HG03575 (cell line): ENCODE measurements around the gene RNF144B.
"Not testable (repeated sequence)": the region's sequence is repeated elsewhere in the genome, so short reads cannot be mapped to it uniquely, and the experiment has no call there.

Experiments used
- ATAC-seq: cut with Tn5 transposase; IDR thresholded peaks from one replicate; pipeline ENCODE4 v1.9.1; 2021; ENCODE audit not compliant: unreplicated experiment, insufficient number of reproducible peaks, low FRiP score; ENCODE audit errors: extremely low read depth

The RNF144B gene

GRCh38 chr6:18368277-18369105 is 18.7 kb upstream of the RNF144B start:
- ATAC-seq = no peak

GRCh38 chr6:18371010-18371409 is 16.1 kb upstream of the RNF144B start:
- no peak for ATAC-seq

DNA sequence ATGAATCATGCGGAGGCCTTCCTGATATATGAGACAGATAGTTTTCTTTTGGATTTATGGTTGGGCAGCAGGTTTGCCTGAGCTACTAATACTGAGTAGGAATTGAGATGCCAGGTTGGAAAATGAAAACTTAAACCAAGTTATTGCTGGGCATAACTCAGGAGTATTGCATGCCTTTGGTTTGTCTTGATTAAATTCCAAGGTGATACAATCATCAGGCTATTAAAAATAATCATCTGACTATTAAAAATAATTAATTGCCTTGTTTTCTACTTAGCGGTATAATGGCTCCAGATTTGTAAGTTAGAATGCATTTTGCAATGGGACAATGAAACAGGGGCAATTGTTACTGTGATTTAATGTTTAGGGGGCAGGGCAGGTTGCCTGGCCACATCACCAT is 15.5 kb upstream of the RNF144B start:
- ATAC-seq = no peak

GRCh38 chr6:18380158-18380836 is 6.9 kb upstream of the RNF144B start:
- no peak for ATAC-seq

DNA sequence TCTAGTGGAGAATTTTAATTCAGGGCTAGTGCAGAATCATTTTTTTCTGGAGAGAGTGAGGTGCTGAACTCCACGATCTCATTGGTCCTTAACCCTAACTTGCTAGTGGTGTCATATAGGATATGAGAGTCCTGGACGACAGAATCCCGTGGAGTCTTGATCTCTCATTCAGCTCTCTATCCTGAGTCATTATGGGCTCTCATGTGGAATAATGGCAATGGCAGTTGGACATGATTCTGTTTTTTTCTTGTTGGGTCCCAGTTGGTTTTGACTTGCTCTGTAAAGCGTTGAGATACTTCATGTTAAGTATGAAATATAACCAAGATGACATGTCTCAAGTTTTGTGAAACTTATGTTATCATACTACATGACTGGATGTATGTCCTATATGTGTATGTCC is 6.3 kb upstream of the RNF144B start:
- no peak for ATAC-seq

DNA sequence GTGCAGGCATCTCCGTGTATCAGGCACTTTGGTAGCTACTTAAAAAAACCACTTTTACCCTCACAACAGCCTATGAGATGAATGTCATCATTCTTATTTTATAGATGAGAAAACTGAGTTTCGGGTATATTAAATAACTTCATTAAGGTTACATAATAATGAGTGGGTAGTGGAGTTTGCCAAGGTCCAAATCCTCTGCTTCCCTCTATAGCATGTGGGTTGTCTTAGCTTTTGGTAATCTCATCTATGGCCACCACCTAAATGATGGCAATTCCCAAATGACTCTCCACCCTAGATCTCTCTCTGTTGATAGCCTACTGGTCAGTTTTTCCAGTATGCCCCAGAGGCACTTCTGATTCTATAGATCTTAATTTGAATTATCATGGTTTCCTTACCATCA is 3.7 kb upstream of the RNF144B start:
- no peak for ATAC-seq

GRCh38 chr6:18384621-18385020 is 2.5 kb upstream of the RNF144B start:
- ATAC-seq = no peak

DNA sequence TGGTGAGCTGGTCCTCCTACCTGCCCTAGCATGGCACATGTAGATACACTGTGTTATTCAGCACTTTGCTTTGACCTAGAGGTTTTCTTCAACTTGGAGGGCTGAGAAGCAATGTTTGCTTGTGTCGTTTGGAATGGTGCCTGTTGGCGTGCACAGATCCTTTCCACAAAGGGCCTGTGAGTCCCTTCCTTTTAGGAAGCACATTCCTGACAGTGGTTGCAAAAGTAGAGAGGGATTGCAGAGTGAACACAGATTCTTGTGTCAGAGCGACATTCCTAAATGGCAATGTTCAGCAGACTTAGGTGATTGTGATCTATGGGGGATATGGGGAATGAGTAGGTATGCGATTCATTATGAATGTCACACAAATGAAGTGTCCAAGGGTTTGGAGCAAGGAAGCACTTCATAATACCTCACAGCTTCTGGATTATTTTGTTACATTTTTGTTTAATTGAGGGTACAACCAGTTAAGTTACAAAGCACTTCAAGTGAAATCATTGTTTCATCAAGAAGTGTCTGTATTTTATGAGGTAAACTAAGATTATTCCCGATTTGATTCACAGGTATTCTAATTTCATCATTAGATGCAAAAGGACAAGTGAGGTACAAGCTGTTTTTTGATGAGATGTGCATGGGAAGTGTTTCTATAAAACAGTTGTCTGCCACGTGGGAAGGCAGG is 713 bp upstream of the RNF144B start:
- no peak for ATAC-seq

DNA sequence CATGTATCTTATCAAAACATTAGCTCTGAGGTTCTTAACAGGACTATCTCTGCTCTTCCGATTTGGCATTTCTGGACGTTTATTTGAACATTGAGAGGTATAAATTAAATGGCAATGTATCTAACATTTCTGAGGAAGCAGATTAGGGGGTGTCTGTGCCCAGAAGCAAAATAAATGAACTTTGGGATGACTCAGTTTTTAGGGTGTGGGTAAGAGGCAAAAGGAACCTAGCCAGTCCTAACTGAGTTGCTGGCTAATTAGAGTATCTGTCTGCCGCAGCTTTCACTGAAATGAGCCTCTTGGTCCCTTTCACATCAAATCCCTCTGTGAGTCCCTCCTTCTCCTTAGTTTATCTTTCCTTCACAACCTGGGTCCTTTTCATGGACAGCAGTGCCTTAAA is 1.1 kb downstream of the RNF144B start:
- no peak for ATAC-seq

DNA sequence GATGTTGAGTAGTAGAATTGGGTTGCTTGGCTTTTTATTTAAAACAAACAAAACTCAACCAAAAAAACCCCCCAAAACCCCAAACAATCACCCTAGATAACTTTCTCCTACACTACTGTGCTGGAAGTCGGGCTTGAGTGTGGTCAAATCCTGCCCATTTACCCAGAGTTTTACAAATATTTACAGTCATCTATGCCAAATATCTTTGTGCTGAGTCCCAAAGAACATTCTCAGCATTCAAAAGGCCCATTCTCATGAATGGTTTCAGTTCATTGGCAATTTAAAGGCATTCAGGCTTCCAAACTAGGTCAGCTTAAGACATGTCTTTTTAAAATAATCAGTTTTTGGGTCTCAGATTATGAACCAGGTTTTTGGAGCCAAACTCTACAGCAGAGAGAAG is 1.8 kb downstream of the RNF144B start:
- no peak for ATAC-seq

GRCh38 chr6:18389479-18389878 is 2.3 kb downstream of the RNF144B start:
- ATAC-seq = no peak

GRCh38 chr6:18390476-18390875 is 3.3 kb downstream of the RNF144B start:
- no peak for ATAC-seq

- ATAC-seq = no peak
Observed at GRCh38 chr6:18391023-18391422, 3.9 kb downstream of the RNF144B start.

GRCh38 chr6:18392346-18392877 is 5.3 kb downstream of the RNF144B start:
- no peak for ATAC-seq

DNA sequence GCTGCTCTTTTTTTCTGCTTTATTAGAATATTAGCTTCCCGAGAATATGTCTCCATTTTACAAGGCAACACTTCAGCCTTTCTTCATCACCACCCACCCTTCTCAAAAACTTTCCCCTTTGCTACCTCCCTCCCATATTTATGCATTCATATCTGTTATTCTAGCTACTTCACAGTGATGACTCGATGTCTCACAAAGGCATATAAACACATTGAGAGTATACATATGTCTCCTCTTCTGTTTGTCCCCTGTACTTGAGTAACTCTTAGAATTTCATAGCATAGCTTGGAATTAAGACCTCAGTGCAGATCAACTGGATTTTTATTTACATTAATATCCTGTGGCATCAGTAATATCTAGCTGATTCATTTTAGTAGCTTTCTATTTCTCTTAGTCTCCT is 6.5 kb downstream of the RNF144B start:
- no peak for ATAC-seq

GRCh38 chr6:18395177-18395855 is 8.2 kb downstream of the RNF144B start:
- no peak for ATAC-seq

- ATAC-seq = no peak
Observed at GRCh38 chr6:18395856-18396197, 8.7 kb downstream of the RNF144B start.

GRCh38 chr6:18397701-18398100 is 10.6 kb downstream of the RNF144B start:
- no peak for ATAC-seq

DNA sequence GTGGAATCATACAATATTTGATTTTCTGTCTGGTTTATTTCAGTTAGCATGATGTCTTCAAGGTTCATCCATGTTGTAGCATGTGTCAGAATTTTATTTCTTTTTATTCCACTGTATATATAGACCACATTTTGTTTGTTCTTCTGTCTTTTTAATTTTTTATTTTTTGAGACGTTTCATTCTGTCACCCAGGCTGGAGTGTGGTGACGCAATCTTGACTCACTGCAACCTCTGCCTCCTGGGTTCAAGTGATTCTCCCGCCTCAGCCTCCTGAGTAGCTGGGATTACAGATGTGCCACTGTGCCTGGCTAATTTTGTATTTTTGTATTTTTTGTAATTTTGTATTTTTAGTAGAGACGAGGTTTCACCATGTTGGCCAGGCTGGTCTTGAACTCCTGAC is 11.1 kb downstream of the RNF144B start:
- not testable (repeated sequence) for ATAC-seq
